ENCODE results near the gene HAT1.

Gene HAT1

DNA sequence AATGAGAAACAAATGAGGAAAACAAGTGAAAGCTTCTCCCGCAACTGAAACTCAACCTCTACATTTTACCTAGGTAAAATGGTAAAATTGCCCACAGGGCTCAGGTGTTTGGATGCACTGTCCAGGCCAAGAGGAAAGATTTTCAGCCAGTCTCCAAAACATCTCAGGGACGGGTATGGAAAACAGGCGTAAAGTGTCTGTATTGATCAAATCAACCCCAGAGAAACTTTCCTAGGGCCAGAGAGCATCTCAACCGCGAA is 361 bp upstream of the HAT1 start:
- DNase-seq (ENCODE audit: low read depth), result no peak

DNA sequence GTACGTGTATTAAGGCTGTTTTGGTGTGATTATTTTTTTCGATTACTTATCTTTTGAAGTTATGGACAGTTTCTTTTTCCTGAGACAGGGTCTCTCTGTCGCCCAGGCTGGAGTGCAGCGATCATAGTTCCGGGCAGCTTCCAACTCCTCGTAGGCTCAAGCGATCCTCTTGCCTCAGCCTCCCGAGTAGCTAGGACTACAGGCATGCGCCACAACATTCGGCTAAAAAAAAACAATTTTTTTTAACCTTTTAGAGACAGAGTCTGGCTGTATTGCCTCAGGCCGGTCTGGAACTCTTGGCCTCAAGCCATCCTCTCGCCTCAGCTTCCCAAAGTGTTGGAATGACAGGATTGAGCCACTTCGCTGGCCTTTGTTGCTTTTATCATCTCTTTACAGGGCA is 945 bp downstream of the HAT1 start:
- DNase-seq (ENCODE audit: low read depth), result no peak

DNA sequence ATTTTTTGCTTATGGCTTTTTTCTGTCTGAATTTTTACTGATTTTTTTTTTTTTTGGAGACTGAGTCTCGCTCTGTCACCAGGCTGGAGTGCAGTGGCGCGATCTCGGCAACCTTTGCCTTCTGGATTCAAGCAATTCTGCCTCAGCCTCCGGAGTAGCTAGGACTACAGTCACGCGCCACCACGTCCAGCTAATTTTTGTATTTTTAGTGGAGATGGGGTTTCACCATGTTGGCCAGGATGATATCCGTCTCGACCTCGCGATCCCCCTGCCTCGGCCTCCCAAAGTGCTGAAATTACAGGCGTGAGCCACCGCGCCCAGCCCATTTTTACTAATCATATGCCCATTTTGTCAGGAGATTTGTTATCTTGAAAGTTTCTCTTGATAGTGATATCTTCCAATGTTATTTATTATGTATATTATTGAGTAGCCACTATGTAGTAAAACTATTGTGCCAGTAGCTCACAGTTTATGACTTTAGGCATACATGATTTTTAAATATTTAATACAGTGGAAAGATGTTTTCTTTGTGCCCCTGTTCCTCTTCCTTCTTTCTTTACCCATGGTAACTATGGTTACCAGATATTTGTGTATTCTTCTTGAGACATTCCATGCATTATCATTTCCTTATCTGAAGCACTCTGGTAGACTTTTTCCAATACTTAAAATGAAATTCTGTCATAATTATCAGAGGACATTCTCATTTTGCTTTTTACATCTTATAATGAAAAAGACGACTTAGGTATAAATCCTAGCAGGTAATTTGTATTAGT is 2.1 kb downstream of the HAT1 start:
- DNase-seq (ENCODE audit: low read depth), result no peak

DNA sequence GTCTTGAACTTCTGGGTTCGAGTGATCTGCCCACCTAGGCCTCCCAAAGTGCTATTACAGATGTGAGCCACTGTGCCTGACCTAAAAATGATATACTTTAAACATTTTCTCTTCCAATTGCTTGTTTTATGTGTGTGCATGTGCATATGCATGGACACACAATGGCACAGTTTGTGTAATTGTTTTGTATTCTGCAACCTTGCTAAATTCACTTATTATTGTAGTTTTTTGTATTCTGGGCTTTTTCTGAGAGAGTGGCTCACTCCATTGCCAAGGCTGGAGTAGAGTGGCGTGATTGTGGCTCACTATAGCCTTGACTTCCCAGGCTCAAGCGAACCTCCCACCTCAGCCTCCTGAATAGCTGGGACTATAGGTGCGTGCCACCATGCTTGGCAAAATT is 8.1 kb downstream of the HAT1 start:
- no peak for DNase-seq (ENCODE audit: low read depth)

DNA sequence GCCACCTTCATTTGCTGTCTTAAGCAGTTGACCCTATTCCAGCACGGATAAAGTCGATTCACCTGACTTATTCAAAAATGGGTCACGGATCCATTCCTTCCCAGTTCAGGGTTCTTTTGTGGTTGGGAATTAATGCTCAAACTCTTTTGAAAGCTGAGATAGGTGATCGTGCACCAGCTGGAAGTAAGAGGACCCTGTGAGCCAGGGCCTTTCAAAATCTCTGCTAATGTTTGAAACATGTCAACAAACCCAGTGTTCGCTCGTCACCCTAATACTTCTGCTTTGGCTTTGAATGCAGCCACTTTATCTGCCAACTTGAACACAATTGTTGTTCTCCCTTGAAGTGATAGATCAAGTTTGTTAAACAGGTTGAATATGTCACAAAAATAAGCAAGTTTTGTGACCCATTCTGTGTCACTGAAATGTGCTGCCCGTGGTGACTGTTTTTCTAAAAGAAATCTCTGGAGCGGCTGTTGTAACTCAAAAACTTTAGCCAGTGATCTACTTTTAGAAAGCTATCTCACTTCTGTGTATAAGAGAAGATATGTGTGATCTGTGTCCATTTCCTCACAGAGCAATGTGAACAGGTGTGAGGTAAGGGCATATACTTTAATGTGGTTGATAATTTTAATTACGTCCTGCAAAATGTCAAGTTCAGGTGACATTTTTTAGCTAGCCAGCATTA is 16.9 kb downstream of the HAT1 start:
- no peak for DNase-seq (ENCODE audit: low read depth)

DNA sequence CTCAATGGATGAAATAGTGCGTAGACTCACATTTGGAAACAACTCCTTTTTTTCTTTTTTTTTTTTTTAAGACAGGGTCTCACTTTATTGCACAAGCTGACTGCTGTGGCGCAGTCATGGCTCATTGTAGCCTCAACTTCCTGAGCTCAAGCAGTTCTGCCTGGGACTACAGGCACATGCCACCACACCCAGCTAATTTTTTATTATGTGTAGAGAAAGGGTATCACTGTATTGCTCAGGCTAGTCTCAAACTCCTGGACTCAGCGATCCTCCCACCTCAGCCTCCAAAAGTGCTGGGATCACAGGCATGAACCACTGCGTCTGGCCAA is 17.4 kb downstream of the HAT1 start:
- DNase-seq (ENCODE audit: low read depth), result no peak

DNA sequence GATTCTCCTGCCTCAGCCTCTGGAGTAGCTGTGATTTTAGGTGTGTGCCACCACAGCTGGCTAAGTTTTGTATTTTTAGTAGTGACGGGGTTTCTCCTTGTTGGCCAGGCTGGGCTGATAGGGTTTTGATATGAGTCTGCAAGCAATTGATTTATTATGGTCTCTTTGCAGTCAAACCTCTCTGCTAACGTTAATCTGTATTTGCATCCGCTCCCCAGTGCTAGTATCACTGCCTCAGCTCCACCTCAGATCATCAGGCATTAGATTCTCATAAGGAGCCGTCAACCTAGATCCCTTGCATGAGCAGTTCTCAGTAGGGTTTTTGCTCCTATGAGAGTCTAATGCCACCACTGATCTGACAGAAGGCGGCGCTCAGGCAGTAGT is 19.0 kb downstream of the HAT1 start:
- no peak for DNase-seq (ENCODE audit: low read depth)

DNA sequence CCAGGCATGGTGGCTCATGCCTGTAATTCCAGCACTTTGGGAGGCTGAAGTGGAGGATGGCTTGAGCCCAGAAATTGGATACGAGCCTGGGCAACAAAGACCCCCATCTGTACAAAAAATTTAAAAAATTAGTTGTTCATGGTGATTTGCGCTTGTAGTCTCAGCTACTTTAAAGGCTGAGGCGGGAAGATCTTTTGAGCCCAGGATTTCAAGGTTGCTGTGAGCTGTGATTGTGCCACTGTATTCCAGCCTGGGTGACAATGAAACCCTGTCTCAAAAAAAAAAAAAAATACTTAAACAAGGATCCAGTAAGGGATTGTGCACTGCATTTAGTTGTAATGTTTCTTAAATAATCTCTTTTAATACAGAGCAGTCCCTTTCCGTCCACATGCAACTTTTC is 21.6 kb downstream of the HAT1 start:
- DNase-seq (ENCODE audit: low read depth), result no peak

DNA sequence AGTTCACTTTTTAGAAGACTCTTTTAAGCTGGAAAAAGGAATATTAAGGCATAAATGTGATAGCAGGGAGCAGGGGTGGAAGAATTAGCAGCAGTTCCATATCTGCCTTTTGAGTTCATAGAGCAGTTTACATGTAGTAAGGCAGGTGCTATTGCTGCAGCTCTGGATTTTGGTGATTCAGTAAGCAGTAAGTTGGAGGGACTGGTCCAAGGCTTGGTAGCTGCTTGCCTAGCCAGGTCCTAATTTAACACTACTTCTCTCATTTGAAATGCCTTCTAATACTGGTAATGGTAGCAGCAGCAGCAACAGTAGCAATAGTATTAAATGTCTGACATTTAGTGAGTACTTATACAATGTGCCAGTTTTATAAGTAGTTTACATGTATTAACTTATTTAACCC is 30.0 kb downstream of the HAT1 start:
- no peak for DNase-seq (ENCODE audit: low read depth)

DNA sequence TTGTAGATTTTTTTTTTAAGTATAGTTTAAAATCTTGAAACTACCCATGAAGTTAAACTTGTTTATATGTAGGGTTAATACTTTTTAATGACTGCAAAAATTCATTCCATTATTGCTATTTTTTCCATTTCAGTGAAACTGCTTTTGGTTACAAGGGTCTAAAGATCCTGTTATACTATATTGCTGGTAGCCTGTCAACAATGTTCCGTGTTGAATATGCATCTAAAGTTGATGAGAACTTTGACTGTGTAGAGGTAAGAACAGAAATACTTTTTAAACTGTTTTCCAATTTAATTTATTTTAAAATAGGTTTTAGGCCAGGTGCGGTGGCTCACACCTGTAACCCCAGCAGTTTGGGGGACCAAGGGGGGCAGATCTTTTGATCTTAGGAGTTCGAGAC is 30.5 kb downstream of the HAT1 start:
- no peak for DNase-seq (ENCODE audit: low read depth)

DNA sequence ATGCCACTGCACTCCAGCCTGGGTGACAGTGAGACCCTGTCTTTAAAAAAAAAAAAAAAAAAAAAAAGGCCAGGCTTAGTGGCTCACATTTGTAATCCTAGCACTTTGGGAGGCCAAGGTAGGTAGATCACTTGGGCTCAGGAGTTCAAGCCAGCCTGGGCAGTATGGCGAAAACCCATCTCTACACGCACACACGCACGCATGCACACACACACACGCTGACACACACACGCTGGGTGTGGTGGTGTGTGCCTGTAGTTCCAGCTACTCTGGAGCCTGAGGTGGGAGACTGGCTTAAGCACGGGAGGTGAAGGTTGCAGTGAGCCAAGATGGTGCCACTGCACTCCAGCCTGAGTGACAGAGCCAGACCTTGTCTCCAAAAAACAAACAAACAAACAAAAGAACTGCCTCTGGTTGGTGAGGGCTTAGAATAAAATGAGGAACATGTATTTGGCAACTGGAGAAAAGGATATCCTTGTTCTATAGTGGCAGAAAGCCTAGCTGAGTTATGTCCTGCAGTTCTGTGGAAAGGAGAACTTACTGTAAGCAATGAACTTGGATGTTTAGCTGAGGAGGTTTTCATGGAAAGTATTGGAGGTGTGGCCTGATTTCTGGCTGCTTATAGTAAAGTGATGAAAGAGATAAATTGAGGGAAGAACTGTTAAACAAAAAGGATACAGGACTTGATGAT is 34.0 kb downstream of the HAT1 start:
- no peak for DNase-seq (ENCODE audit: low read depth)

DNA sequence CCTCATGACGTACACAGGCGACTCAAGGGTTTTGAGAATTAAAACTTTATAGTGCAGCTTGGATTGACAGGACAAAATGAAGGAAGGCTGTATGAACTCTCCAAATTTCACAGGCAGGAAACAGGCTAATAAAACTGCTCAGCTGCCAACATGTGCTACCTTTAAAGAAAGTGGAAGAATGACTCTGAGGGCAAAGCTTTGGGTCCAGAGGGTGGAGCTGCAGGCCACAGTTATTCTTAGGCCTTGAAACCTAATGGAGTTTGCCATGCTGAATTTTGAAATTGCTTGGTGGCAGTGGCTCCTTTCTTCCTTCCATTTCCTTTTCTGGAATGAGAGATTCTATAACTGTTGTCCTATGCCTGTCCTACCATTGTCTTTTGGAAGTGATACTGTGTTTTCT is 34.8 kb downstream of the HAT1 start:
- DNase-seq (ENCODE audit: low read depth), result no peak

DNA sequence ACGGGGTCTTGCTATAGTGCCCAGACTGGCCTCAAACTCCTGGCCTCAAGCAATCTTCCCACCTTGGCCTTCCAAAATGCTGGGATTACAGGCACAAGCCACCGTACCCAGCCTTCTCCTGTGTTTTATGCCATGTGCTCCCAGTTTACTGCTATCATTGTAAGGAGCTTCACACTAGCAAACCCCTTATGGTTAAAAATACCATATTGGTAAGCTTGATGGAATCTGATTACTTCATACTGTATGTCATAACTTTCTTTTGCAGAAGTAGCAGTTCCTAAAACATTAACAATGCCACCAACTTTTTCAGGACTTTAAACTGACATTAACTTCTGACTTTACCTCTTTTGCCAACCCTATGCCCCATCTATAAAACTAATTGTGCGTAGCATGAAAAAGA is 36.2 kb downstream of the HAT1 start:
- DNase-seq (ENCODE audit: low read depth), result no peak

DNA sequence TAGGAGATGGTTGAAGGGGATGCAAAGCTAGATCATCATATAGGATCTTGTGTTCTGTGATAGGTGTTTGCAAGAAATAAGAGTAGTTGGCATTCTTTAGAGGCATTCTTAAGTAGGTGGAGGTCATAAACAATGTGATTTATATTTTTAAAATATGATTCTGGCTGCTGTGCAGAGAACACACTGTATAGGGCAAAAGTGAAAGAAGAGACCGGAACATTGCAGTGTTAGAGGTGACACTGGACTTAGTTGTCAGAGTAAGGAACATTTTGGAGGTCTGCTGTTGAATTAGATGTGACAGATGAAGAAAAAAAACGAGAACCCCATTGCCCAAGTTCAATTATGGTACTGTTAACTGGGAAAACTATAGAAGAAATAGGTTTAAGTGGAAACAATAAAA is 37.7 kb downstream of the HAT1 start:
- no peak for DNase-seq (ENCODE audit: low read depth)

DNA sequence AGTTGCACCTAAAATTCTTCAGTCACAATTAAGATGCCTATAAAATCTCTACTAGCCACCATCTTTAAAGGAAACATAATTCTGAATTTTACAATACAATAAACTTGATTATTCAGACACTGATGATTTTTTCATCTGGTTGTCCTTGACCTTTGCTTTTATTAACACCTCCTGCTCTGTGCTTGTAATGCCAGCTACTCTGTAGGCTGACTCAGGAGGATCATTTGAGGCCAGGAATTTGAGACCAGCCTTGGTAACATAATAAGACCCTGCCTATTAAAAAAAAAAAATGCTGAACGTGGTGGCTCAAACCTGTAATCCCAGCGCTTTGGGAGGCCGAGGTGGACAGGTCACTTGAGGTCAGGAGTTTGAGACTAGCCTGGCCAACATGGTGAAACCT is 38.3 kb downstream of the HAT1 start:
- no peak for DNase-seq (ENCODE audit: low read depth)

DNA sequence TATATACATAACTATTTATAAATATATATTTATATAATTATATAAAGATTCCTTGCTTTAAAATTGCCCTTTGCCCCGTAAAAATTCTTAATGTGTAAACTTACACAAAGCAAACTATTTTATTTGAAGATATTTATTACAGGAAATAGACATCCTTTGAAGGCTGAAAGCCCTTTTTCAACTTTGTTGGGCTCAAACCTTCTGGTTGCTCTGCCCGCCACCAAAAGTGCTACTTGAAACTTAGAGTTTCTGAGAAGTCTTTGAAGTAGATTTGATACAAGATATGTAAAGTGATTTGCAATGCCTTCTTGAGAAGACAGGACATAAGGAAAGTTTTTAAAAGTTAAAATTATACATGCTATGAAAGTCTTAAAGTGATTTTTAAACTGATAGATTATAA is 40.9 kb downstream of the HAT1 start:
- no peak for DNase-seq (ENCODE audit: low read depth)

DNA sequence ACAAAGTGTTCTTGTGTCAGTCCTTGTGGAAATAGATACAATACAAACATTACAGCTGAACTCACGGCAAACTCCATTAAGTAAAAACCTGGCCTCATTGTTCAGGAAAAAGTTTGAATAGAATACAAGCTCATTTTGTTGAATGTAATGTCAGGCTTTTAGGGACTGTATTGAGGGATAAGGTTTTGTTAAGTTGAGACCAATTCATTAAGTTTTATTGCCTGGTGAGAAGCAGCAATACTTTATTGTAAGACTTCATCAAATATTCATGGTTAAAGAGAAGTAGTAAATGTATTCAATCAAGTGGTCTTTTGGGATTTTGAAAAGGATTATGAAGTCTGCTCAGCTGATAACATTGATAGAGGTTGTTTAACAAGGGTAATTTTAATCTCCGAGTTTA is 42.0 kb downstream of the HAT1 start:
- no peak for DNase-seq (ENCODE audit: low read depth)

DNA sequence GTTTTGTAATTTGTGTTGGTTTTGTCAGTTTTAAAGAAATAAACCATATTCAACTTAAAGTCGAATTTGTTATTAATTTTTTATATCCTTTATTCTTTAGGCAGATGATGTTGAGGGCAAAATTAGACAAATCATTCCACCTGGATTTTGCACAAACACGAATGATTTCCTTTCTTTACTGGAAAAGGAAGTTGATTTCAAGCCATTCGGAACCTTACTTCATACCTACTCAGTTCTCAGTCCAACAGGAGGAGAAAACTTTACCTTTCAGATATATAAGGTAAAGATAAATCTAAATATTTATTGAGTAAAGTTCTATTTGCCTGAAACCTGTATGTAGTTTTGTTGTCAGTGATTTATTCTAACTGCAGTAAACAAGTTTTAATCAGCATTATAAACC is 43.0 kb downstream of the HAT1 start:
- no peak for DNase-seq (ENCODE audit: low read depth)

DNA sequence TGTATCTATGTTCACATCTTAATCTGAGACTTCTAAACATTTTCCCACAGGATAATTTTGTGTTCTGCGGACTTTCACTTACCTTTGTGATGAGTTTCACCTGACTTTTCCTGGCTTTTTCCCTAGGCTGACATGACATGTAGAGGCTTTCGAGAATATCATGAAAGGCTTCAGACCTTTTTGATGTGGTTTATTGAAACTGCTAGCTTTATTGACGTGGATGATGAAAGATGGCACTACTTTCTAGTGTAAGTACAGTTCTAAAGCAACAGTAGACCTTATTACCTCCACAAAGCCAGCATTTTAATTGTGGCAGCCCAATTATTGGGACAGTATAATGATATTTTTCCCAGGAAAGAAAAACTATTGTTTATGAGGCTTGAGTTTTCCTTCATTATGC is 43.4 kb downstream of the HAT1 start:
- DNase-seq (ENCODE audit: low read depth), result no peak

DNA sequence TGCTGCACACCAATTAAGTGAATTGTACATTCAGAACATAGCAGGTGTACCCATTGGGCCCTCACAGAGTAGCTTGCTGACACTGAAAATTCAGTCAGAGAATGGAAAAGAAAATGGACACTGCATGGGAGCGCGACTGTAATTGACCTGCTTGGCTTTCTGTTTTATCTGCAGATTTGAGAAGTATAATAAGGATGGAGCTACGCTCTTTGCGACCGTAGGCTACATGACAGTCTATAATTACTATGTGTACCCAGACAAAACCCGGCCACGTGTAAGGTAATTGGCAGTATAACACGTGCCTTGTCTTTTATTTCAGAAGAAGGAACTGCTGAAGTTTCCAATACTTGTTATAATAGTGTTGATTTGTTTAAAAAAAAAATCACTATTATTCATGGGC is 44.0 kb downstream of the HAT1 start:
- no peak for DNase-seq (ENCODE audit: low read depth)

DNA sequence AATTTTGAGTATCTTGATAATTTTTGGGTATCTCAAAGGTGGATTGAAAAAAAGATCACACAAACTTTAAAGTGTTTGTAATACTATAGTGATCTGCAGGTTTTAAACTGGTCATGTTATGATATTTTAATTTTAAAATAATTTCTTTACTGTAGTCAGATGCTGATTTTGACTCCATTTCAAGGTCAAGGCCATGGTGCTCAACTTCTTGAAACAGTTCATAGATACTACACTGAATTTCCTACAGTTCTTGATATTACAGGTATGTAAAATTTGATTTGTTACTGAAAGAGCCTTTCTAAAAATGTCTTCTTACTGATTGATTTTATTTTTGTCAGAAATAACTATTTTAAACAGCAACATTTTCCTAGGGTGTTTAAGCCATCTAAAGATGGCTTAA is 44.4 kb downstream of the HAT1 start:
- no peak for DNase-seq (ENCODE audit: low read depth)

DNA sequence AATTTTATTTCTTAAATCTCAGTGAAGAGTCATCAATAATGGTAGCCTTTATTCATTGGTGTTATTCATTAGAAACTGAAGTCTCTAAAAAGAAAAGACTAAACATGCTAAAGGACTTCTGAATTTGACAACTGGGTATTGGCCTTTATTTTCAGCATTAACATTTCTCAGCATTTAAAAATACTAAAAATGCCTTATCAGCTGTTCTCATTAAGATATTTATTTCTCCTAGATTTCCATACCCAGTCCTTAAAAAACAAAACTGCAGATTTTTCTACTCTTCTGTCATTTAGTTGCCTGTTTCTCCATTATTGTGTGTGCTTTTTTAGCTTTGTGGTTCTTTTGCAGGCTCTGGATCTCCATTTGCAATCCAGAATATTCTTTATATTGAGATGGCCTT is 46.2 kb downstream of the HAT1 start:
- no peak for DNase-seq (ENCODE audit: low read depth)

DNA sequence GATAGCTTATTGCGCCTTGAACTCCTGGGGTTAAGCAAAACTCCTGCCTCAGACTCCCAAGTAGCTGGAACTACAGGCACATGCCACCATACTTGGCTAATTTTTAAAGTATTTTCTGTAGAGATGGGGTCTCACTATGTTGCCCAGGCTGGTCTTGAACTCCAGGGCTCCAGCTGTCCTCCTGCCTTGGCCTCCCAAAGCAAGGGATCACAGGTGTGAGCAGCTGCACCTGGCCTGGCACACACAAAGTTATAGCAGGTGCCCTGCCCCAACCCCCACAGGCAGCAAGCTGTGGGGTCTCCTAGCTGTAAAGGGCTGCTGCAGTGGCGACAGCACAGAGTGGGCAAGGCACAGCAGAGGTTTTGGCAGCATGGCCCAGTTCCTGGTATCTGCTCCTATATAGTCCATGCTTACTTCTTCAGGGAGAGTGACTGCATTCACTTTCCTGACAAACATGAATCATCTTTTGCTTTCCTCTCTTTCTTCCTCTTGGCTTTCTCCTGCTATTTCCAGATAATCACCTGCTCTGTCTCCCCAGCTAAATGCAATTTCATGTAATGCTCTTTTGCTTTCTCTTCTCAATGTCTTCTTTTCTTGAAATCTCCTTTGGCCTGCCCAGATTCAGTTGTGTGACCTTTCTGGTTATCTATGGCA is 50.2 kb downstream of the HAT1 start:
- no peak for DNase-seq (ENCODE audit: low read depth)

DNA sequence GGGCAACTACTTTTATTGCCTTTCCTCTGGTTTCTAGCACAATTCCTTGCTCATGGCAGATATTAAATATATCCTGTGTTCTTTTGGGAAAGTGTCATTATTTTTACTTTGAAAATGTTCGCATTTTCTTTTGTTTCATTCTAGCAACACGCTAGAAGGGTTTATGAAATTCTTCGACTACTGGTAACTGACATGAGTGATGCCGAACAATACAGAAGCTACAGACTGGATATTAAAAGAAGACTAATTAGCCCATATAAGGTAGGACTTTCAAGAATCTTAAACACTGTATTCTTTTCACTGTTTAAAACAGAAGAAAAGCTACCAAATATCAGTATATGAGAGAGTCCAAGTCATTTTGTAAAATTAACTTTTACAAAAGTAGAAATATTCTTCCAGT is 56.8 kb downstream of the HAT1 start:
- no peak for DNase-seq (ENCODE audit: low read depth)
